ENCODE results near the gene GSTP1. TPM values are rescaled to one million over a fixed set of nuclear protein-coding genes. Genes with fewer than 3 reads are reported as not detected.

GSTP1 gene
- total and polyA plus RNA-seq, 9 of the 15 experiments (the other 6 are each of a cell fraction or from before 2014, with no cell fraction given), result 592 to 2,150 (median 1,204) TPM

GRCh38 chr11:67563705-67564114 lies 19.9 kb upstream of the GSTP1 start (continued):
- TF ChIP-seq RREB1 (CRISPR knock-in tag; IDR thresholded peaks at IDR 0.05), result peak; percentile 94
- TF ChIP-seq DMBX1 (CRISPR knock-in tag; IDR thresholded peaks at IDR 0.05; ENCODE audit: borderline replicate concordance), result peak; percentile 98
- 0 out of 2 replicates have a peak, but pooled peaks have one; percentile 48 for TF ChIP-seq CTBP1 (IDR thresholded peaks at IDR 0.05; ENCODE audit: borderline replicate concordance)
- peak; percentile 72 for TF ChIP-seq ILK (tag; IDR thresholded peaks at IDR 0.05; ENCODE audit: borderline replicate concordance, low read depth)
- 0 out of 2 replicates have a peak, but pooled peaks have one; percentile 44 for TF ChIP-seq ZNF23 (CRISPR knock-in tag; IDR thresholded peaks at IDR 0.05)
- 0 out of 2 replicates have a peak, but pooled peaks have one; percentile 68 for TF ChIP-seq HOXB6 (CRISPR knock-in tag; IDR thresholded peaks at IDR 0.05; ENCODE audit: borderline replicate concordance)
- TF ChIP-seq ELF4 (CRISPR knock-in tag; IDR thresholded peaks at IDR 0.05), result peak; percentile 80; the same call in 1 of the 2 replicates
- TF ChIP-seq ESRRA (IDR thresholded peaks at IDR 0.05; ENCODE audit: borderline replicate concordance, low read depth), result peak; percentile 72
- 0 out of 2 replicates have a peak, but pooled peaks have one; percentile 37 for TF ChIP-seq KLF13 (tag; IDR thresholded peaks at IDR 0.05; ENCODE audit: borderline replicate concordance, low read depth)
- TF ChIP-seq TSHZ1 (CRISPR knock-in tag; IDR thresholded peaks at IDR 0.05), result peak; percentile 91
- TF ChIP-seq ZBTB17 (CRISPR knock-in tag; IDR thresholded peaks at IDR 0.05), result peak; percentile 91
- TF ChIP-seq, protein P1, sequence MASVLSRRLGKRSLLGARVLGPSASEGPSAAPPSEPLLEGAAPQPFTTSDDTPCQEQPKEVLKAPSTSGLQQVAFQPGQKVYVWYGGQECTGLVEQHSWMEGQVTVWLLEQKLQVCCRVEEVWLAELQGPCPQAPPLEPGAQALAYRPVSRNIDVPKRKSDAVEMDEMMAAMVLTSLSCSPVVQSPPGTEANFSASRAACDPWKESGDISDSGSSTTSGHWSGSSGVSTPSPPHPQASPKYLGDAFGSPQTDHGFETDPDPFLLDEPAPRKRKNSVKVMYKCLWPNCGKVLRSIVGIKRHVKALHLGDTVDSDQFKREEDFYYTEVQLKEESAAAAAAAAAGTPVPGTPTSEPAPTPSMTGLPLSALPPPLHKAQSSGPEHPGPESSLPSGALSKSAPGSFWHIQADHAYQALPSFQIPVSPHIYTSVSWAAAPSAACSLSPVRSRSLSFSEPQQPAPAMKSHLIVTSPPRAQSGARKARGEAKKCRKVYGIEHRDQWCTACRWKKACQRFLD (CRISPR knock-in tag; IDR thresholded peaks at IDR 0.05), result peak; percentile 97
- peak; percentile 76; the same call in 1 of the 2 replicates for TF ChIP-seq ZNF561 (CRISPR knock-in tag; conservative IDR thresholded peaks at IDR 0.05)
- TF ChIP-seq, protein P2, sequence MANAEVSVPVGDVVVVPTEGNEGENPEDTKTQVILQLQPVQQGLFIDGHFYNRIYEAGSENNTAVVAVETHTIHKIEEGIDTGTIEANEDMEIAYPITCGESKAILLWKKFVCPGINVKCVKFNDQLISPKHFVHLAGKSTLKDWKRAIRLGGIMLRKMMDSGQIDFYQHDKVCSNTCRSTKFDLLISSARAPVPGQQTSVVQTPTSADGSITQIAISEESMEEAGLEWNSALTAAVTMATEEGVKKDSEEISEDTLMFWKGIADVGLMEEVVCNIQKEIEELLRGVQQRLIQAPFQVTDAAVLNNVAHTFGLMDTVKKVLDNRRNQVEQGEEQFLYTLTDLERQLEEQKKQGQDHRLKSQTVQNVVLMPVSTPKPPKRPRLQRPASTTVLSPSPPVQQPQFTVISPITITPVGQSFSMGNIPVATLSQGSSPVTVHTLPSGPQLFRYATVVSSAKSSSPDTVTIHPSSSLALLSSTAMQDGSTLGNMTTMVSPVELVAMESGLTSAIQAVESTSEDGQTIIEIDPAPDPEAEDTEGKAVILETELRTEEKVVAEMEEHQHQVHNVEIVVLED (CRISPR knock-in tag; IDR thresholded peaks at IDR 0.05), result peak; percentile 63
- TF ChIP-seq GABPB1 (CRISPR knock-in tag; IDR thresholded peaks at IDR 0.05), result 0 out of 2 replicates have a peak, but pooled peaks have one; percentile 17
